Suprapubic skin (tissue), 4 donors: ENCODE results near the gene MRPL40. TPM values are rescaled to one million over a fixed set of nuclear protein-coding genes. Genes with fewer than 3 reads are reported as not detected.

Experiments
- DNase-seq, 2 donors: peaks; one replicate each; pipeline ENCODE4 v3.0.0-alpha.2; 2019; ENCODE audit warnings: low spot score in 2 of 2
- H3K27ac ChIP-seq: fragments of 200-600 bp; sonication (generic); one replicate; pipeline ENCODE4 v1.5.1; 2019
- H3K27me3 ChIP-seq: fragments of 200-600 bp; sonication (generic); one replicate; pipeline ENCODE4 v1.5.1; 2019
- H3K36me3 ChIP-seq: fragments of 200-600 bp; sonication (generic); one replicate; pipeline ENCODE4 v1.5.1; 2019
- H3K4me1 ChIP-seq: fragments of 200-600 bp; sonication (generic); one replicate; pipeline ENCODE4 v1.5.1; 2019
- H3K4me3 ChIP-seq: fragments of 200-600 bp; sonication (generic); one replicate; pipeline ENCODE4 v1.5.1; 2019; ENCODE audit warnings: mild to moderate bottlenecking
- H3K9me3 ChIP-seq: fragments of 200-600 bp; sonication (generic); one replicate; pipeline ENCODE4 v1.5.1; 2019
- EP300 ChIP-seq: sonication (generic); formaldehyde crosslinking; IDR thresholded peaks from one replicate; pipeline ENCODE4 v1.6.1; 2017; ENCODE audit warnings: antibody characterized with exemption
- POLR2A ChIP-seq, 2 donors: fragments of 450-650 bp; IDR thresholded peaks; one replicate each; pipeline ENCODE4 v1.6.1; 2017; ENCODE audit warnings: antibody characterized with exemption in 2 of 2, mild to moderate bottlenecking in 2 of 2, moderate library complexity in 2 of 2
- POLR2AphosphoS5 ChIP-seq, 3 donors: sonication (generic); formaldehyde crosslinking; IDR thresholded peaks; one replicate each; pipeline ENCODE4 v1.6.1; 2017; ENCODE audit warnings: antibody characterized with exemption in 3 of 3
- WGBS: methylation state at CpG from one replicate; pipeline ENCODE4 v1.1.5; 2018; 5-methylcytosine and 5-hydroxymethylcytosine counted together
- total RNA-seq, 4 donors: library from RNA; depleted of rRNA; stranded (reverse); fragments of >200 nt; gene quantifications; one replicate each; pipeline ENCODE4 v1.1.0, GENCODE V29; 2016
- TF ChIP-seq, protein P1 (sequence below), 2 donors: fragments of 200-600 bp in 1 of 2; fragments of 450-650 bp in 1 of 2; sonication (generic) in 1 of 2; IDR thresholded peaks; one replicate each; pipeline ENCODE4 v1.5.1; 2016 to 2019; ENCODE audit warnings: antibody characterized with exemption in 2 of 2, mild to moderate bottlenecking in 1 of 2, moderate library complexity in 1 of 2

Gene MRPL40
- total RNA-seq, 4 donors from 2014 or later = 19.1 to 33.9 (median 22.7) TPM

DNA sequence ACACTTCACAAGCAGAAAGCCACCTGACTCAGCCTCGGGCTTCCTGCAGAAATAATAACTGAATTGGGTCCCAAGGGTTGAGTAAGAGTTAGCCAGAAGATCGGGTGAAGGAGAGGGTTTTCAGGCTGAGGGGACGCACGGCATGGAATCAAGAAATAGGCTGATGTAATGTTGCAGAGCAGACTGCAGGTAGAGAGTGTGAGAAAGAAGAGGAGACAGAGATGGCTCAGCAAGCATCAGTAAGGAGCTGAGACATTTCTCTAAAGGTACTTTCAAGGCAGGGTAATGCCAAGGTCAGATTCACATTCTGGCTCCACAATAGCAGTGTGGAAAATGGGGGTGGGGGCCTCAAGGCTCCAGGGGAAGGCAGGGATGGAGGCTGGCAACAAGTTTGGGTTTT, 19.4 kb upstream of the MRPL40 start:
- Histone ChIP-seq H3K4me1 (no peaks in the 10 kb centered on the region), H3K9me3 (no peaks in the 10 kb centered on the region), H3K4me3 (no peak overlapping the region), H3K27ac (no peak overlapping the region), H3K27me3 (no peaks in the 10 kb centered on the region), H3K36me3 (peaks cover 21% of the 10 kb centered on the region)
- TF ChIP-seq POLR2A (IDR thresholded peaks at IDR 0.05) (no peak), EP300 (no peak), POLR2AphosphoS5 (IDR thresholded peaks at IDR 0.05) (no peak)
- TF ChIP-seq, protein P1, sequence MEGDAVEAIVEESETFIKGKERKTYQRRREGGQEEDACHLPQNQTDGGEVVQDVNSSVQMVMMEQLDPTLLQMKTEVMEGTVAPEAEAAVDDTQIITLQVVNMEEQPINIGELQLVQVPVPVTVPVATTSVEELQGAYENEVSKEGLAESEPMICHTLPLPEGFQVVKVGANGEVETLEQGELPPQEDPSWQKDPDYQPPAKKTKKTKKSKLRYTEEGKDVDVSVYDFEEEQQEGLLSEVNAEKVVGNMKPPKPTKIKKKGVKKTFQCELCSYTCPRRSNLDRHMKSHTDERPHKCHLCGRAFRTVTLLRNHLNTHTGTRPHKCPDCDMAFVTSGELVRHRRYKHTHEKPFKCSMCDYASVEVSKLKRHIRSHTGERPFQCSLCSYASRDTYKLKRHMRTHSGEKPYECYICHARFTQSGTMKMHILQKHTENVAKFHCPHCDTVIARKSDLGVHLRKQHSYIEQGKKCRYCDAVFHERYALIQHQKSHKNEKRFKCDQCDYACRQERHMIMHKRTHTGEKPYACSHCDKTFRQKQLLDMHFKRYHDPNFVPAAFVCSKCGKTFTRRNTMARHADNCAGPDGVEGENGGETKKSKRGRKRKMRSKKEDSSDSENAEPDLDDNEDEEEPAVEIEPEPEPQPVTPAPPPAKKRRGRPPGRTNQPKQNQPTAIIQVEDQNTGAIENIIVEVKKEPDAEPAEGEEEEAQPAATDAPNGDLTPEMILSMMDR (IDR thresholded peaks at IDR 0.05) = no peak
- no peak for DNase-seq
- 93% methylated on average over 4 of the region's 4 CpGs for WGBS

GRCh38 chr22:19419086-19419463, 13.3 kb upstream of the MRPL40 start:
- Histone ChIP-seq H3K36me3 (no peaks in the 10 kb centered on the region), H3K4me1 (peaks cover 3% of the 10 kb centered on the region), H3K9me3 (no peaks in the 10 kb centered on the region), H3K27me3 (no peaks in the 10 kb centered on the region), H3K4me3 (no peak overlapping the region), H3K27ac (no peak overlapping the region)
- WGBS = 87% methylated on average over 5 of the region's 5 CpGs
- TF ChIP-seq POLR2AphosphoS5 (IDR thresholded peaks at IDR 0.05) = no peak
- TF ChIP-seq, protein P1 (IDR thresholded peaks at IDR 0.05) = no peak
- no peak for TF ChIP-seq POLR2A (IDR thresholded peaks at IDR 0.05)
- TF ChIP-seq EP300 = no peak
- DNase-seq = no peak

DNA sequence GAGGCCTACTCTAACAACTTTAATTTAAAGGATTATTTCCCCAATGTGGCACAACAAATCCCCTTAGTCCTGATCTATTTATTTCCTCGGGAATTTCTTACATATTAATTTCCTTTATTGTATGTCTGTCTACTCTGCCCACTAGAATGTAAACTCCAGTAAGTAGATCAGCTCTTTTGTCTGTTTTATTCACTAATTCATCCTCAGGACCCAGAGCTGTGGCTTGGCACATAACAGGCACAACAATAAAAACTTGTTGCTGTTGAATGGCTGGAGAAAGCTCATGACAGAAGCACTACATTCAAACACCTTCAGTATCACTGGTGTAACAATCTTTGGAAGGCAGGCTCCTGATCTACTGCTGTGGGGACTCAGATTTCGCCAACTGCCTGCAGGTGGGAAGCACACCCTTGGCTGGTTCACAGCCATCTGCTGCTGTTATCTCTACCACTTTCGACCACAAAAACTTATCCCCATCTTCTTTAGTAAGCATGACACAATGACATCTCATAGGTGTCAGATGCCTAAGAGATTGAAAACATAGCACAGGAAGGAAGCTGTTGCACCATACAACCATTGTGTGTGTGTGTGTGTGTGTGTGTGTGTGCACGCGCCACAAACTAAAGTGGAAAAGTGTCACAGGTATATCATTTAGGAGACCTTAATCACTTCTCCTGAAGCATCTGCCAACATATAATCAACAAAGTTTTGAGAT, 12.7 kb upstream of the MRPL40 start:
- Histone ChIP-seq H3K27me3 (no peaks in the 10 kb centered on the region), H3K27ac (no peak overlapping the region), H3K4me1 (peaks cover 3% of the 10 kb centered on the region), H3K4me3 (no peak overlapping the region), H3K9me3 (no peaks in the 10 kb centered on the region), H3K36me3 (no peaks in the 10 kb centered on the region)
- WGBS = 76% methylated on average over 5 of the region's 5 CpGs
- DNase-seq = no peak
- TF ChIP-seq, protein P1 (IDR thresholded peaks at IDR 0.05) = no peak
- TF ChIP-seq POLR2AphosphoS5 (IDR thresholded peaks at IDR 0.05) (no peak), EP300 (no peak), POLR2A (IDR thresholded peaks at IDR 0.05) (no peak)

GRCh38 chr22:19420321-19420720, 12.0 kb upstream of the MRPL40 start:
- Histone ChIP-seq H3K9me3 (no peaks in the 10 kb centered on the region), H3K4me1 (peaks cover 3% of the 10 kb centered on the region), H3K27me3 (no peaks in the 10 kb centered on the region), H3K4me3 (no peak overlapping the region), H3K27ac (no peak overlapping the region), H3K36me3 (no peaks in the 10 kb centered on the region)
- no peak for TF ChIP-seq POLR2AphosphoS5 (IDR thresholded peaks at IDR 0.05)
- TF ChIP-seq, protein P1 (IDR thresholded peaks at IDR 0.05) = no peak
- TF ChIP-seq EP300 = no peak
- no peak for TF ChIP-seq POLR2A (IDR thresholded peaks at IDR 0.05)
- DNase-seq = no peak
- 98% methylated on average over 6 of the region's 6 CpGs for WGBS

DNA sequence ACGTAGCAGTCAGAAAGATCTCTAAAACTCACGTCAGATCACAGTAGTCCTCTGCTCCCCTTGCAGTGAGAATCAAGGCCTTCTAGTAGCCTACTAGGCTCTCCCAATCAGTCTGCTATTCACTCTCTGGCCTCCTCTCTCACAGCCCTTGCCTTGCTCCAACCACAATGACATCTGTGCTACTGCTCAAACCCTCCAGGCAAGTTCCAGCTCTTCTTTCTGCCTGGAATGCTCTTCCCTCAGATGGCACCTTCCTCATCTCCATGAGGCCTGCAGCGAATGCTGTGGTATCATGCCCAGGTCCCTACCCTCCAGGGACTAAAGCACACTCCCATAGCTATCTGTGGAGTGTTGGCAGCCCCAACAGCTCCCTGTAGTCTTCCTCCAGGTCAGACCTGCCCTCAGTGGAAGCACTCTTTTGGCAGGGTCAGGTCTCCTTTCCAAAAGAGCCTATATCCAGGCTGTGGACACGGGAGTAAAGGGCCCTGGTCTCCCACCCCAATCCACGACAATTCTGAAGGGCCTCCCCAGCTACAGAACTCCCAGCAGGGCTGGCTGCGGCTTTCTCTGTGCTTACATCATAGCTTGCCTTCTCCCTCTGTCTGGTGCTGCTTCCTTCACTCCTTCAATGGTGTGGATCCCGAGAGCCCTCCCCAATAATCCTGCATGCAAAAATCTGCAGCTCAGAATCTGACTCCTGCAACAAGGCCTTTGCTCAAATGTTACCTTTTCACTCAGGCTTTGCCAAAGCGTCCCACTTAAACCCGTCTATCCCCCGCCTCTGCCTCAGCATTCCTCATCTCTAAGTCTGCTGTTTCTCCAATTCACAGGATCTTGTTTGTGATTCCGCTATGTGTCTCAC, 9.7 kb upstream of the MRPL40 start:
- DNase-seq = no peak
- H3K27ac ChIP-seq = no peak overlapping the region
- no peak overlapping the region for H3K4me3 ChIP-seq
- no peaks in the 10 kb centered on the region for H3K27me3 ChIP-seq
- TF ChIP-seq EP300 (no peak), POLR2AphosphoS5 (IDR thresholded peaks at IDR 0.05) (no peak), POLR2A (IDR thresholded peaks at IDR 0.05) (no peak)
- TF ChIP-seq, protein P1 (IDR thresholded peaks at IDR 0.05) = no peak
- H3K9me3 ChIP-seq = no peaks in the 10 kb centered on the region
- no peaks in the 10 kb centered on the region for H3K36me3 ChIP-seq
- H3K4me1 ChIP-seq = peaks cover 5% of the 10 kb centered on the region
- 81% methylated on average over 11 of the region's 11 CpGs for WGBS
